B cell (primary cell): Measurements from ENCODE around the gene ZRSR2. TPM values are rescaled to one million over a fixed set of nuclear protein-coding genes. Genes with fewer than 3 reads are reported as not detected.

ENCODE experiments used
- ATAC-seq: fragments of 200-7000 bp; cut with Tn5 transposase; one replicate; pipeline ENCODE4 v1.10.0; 2021; ENCODE audit warnings: low read depth, mild to moderate bottlenecking, moderate number of reproducible peaks, moderate library complexity
- CTCF ChIA-PET: fragments of 350-600 bp; sonication (Branson Sonifier 250); formaldehyde crosslinking; loops from one replicate; lab custom pipeline; 2021; ENCODE audit warnings: antibody characterized with exemption, inconsistent platforms; lab: Charles Lee
- POLR2A ChIA-PET: fragments of 350-600 bp; sonication (Branson Sonifier 250); formaldehyde crosslinking; loops from one replicate; lab custom pipeline; 2021; ENCODE audit warnings: antibody characterized with exemption; lab: Charles Lee
- DNase-seq: peaks from one replicate; pipeline ENCODE4 v3.0.0; 2013
- H2AFZ ChIP-seq: 2 replicates; pipeline ENCODE4 v1.6.1; 2012; ENCODE audit warnings: mild to moderate bottlenecking, low read depth, low read length; ENCODE audit not compliant: insufficient read depth, poor library complexity, severe bottlenecking
- H3K27ac ChIP-seq, 2 donors: 1 replicate in 1 of 2; 2 replicates in 1 of 2; pipeline ENCODE4 v1.5.1; 2012 to 2013; ENCODE audit warnings: low read length in 2 of 2, mild to moderate bottlenecking in 2 of 2, moderate library complexity in 1 of 2
- H3K27me3 ChIP-seq, 4 experiments: fragments of 200-600 bp in 1 of 4; sonication (generic) in 1 of 4; replicated peaks in 1 of 4; 1 replicate in 2 of 4; 2 replicates in 2 of 4; pipeline versions ENCODE4 v1.6.1 to v1.7.0; 2013 to 2016; ENCODE audit warnings: low read length in 3 of 4, mild to moderate bottlenecking in 2 of 4, mixed read lengths in 1 of 4, moderate library complexity in 1 of 4; ENCODE audit not compliant: insufficient read depth in 4 of 4, control insufficient read depth in 3 of 4; ENCODE audit errors: control extremely low read depth in 1 of 4
- H3K36me3 ChIP-seq, 2 experiments: replicated peaks in 1 of 2; 1 replicate in 1 of 2; 2 replicates in 1 of 2; pipeline versions ENCODE4 v1.6.1 to v1.7.1; 2013; ENCODE audit warnings: low read length in 1 of 2; ENCODE audit not compliant: insufficient read depth in 2 of 2, control insufficient read depth in 1 of 2; ENCODE audit errors: control extremely low read depth in 1 of 2, extremely low read depth in 1 of 2
- H3K4me1 ChIP-seq, 2 donors: fragments of 200-600 bp in 1 of 2; sonication (generic) in 1 of 2; 1 replicate in 1 of 2; 2 replicates in 1 of 2; pipeline versions ENCODE4 v1.5.1 to v1.6.1; 2013 to 2017; ENCODE audit warnings: low read length in 2 of 2; ENCODE audit not compliant: control insufficient read depth in 2 of 2, insufficient read depth in 2 of 2
- H3K4me2 ChIP-seq: replicated peaks from 2 replicates; pipeline ENCODE3; 2012; ENCODE audit warnings: mild to moderate bottlenecking, low read depth, low read length; ENCODE audit not compliant: poor library complexity, severe bottlenecking
- H3K4me3 ChIP-seq, 5 experiments: fragments of 200-600 bp in 1 of 5; sonication (generic) in 1 of 5; 1 replicate in 3 of 5; 2 replicates in 2 of 5; pipeline versions ENCODE4 v1.5.1 to v1.7.0; 2011 to 2016; ENCODE audit warnings: low read length in 4 of 5, mild to moderate bottlenecking in 4 of 5, low read depth in 2 of 5, control low read depth in 1 of 5, moderate library complexity in 1 of 5; ENCODE audit not compliant: insufficient read depth in 1 of 5; ENCODE audit errors: control extremely low read depth in 1 of 5, extremely low read depth in 1 of 5
- H3K79me2 ChIP-seq: fragments of 200-600 bp; sonication (generic); one replicate; pipeline ENCODE4 v1.6.0; 2016; ENCODE audit warnings: low read length; ENCODE audit not compliant: control insufficient read depth, insufficient read depth
- H3K9ac ChIP-seq: fragments of 200-600 bp; sonication (generic); 2 replicates; pipeline ENCODE4 v1.6.1; 2017; ENCODE audit warnings: mild to moderate bottlenecking, low read length, moderate library complexity
- H3K9me3 ChIP-seq, 3 donors: one replicate each; pipeline versions ENCODE4 v1.6.1 to v1.7.1; 2013; ENCODE audit warnings: low read length in 2 of 3; ENCODE audit not compliant: control insufficient read depth in 2 of 3, insufficient read depth in 1 of 3; ENCODE audit errors: control extremely low read depth in 1 of 3
- H4K20me1 ChIP-seq: 2 replicates; pipeline ENCODE4 v1.6.0; 2012; ENCODE audit warnings: mild to moderate bottlenecking, low read length; ENCODE audit not compliant: insufficient read depth, control insufficient read depth, poor library complexity, severe bottlenecking
- H3K27ac Mint-ChIP-seq: one replicate; pipeline ENCODE4 v1.8.0; 2021; ENCODE audit warnings: mixed read lengths
- H3K27me3 Mint-ChIP-seq: one replicate; pipeline ENCODE4 v1.8.0; 2021; ENCODE audit warnings: mixed read lengths
- H3K4me1 Mint-ChIP-seq: one replicate; pipeline ENCODE4 v1.8.0; 2021; ENCODE audit warnings: mixed read lengths
- H3K4me3 Mint-ChIP-seq: one replicate; pipeline ENCODE4 v1.8.0; 2021; ENCODE audit warnings: mixed read lengths
- H3K9me3 Mint-ChIP-seq: one replicate; pipeline ENCODE4 v1.8.0; 2022; ENCODE audit warnings: mixed read lengths; ENCODE audit not compliant: insufficient read depth
- EZH2 ChIP-seq: IDR thresholded peaks from 2 replicates; pipeline ENCODE4 v1.6.1; 2012; ENCODE audit warnings: borderline replicate concordance, low read depth, mild to moderate bottlenecking, moderate library complexity, low read length; ENCODE audit not compliant: insufficient read depth, poor library complexity, severe bottlenecking
- WGBS: methylation state at CpG from one replicate; pipeline ENCODE4 v1.1.5; 2013; ENCODE audit warnings: missing lambda C conversion rate; ENCODE audit not compliant: insufficient coverage; 5-methylcytosine and 5-hydroxymethylcytosine counted together
- intact Hi-C: fragments of 100-400 bp; cut with micrococcal nuclease; formaldehyde crosslinking; loops from one replicate; pipeline ENCODE4 v1.10.0; 2022
- polyA plus RNA-seq: library from polyadenylated mRNA; depleted of rRNA; stranded (reverse); fragments of >200 nt; gene quantifications from 2 replicates; pipeline ENCODE4 v1.2.3, GENCODE V29; 2012
- total RNA-seq, 2 donors: library from RNA; stranded (reverse); fragments of 120-200 nt in 1 of 2; gene quantifications; 1 replicate in 1 of 2; 2 replicates in 1 of 2; pipeline versions ENCODE4 v1.2.3 to v1.2.4, GENCODE V29; 2013 to 2022
- TF ChIP-seq, protein P1 (sequence below): fragments of 200-600 bp; IDR thresholded peaks from one replicate; pipeline ENCODE4 v1.8.0; 2022; ENCODE audit warnings: antibody characterized with exemption, mild to moderate bottlenecking

The ZRSR2 gene
- total and polyA plus RNA-seq, 2 donors (not counting 1 experiment from before 2014, with no cell fraction given) = 27.8 to 28.6 TPM

DNA sequence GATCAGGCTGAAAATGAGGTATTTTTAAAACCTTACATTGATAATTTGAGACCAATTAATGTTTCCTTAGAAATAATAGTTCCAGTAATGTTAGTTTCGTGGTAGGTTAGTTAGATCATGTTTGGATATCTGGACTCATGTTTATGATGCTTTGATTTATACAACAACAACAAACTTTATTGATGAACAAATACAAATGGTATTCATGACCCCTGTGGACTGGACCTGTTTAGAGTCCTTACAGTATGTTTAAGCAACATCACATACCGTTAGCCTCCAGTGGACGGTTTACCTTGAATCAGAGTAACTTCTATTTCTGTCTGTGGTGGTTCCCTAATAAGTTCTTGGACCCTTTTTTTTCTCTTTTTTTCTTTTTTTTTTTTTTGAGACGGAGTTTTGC is 18.0 kb downstream of the ZRSR2 start:
- CTCF ChIA-PET = no interaction called here
- Histone ChIP-seq H3K9me3 (no peaks in the 10 kb centered on the region), H3K27me3 (no peaks in the 10 kb centered on the region), H3K4me2 (no peak overlapping the region), H3K27ac (no peak overlapping the region), H3K9ac (no peak overlapping the region), H3K4me3 (no peak overlapping the region), H2AFZ (no peak overlapping the region), H3K36me3 (peaks cover 8 to 55% of the 10 kb centered on the region in 2 experiments), H3K79me2 (peaks cover 14% of the 10 kb centered on the region), H3K4me1 (peaks cover 3 to 7% of the 10 kb centered on the region in 2 donors), H4K20me1 (peaks cover 6% of the 10 kb centered on the region)
- no CpG with 5 or more reads among the region's 4 CpGs for WGBS
- intact Hi-C loops = no loop called here
- no peaks in the 10 kb centered on the region for H3K27me3 Mint-ChIP-seq
- no peak for DNase-seq
- no peak overlapping the region for H3K4me3 Mint-ChIP-seq
- H3K4me1 Mint-ChIP-seq = peaks cover 9% of the 10 kb centered on the region
- POLR2A ChIA-PET = no interaction called here
- no peak for TF ChIP-seq EZH2
- TF ChIP-seq, protein P1, sequence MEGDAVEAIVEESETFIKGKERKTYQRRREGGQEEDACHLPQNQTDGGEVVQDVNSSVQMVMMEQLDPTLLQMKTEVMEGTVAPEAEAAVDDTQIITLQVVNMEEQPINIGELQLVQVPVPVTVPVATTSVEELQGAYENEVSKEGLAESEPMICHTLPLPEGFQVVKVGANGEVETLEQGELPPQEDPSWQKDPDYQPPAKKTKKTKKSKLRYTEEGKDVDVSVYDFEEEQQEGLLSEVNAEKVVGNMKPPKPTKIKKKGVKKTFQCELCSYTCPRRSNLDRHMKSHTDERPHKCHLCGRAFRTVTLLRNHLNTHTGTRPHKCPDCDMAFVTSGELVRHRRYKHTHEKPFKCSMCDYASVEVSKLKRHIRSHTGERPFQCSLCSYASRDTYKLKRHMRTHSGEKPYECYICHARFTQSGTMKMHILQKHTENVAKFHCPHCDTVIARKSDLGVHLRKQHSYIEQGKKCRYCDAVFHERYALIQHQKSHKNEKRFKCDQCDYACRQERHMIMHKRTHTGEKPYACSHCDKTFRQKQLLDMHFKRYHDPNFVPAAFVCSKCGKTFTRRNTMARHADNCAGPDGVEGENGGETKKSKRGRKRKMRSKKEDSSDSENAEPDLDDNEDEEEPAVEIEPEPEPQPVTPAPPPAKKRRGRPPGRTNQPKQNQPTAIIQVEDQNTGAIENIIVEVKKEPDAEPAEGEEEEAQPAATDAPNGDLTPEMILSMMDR = no peak
- no peaks in the 10 kb centered on the region for H3K9me3 Mint-ChIP-seq
- no peak overlapping the region for H3K27ac Mint-ChIP-seq
- ATAC-seq = no peak

DNA sequence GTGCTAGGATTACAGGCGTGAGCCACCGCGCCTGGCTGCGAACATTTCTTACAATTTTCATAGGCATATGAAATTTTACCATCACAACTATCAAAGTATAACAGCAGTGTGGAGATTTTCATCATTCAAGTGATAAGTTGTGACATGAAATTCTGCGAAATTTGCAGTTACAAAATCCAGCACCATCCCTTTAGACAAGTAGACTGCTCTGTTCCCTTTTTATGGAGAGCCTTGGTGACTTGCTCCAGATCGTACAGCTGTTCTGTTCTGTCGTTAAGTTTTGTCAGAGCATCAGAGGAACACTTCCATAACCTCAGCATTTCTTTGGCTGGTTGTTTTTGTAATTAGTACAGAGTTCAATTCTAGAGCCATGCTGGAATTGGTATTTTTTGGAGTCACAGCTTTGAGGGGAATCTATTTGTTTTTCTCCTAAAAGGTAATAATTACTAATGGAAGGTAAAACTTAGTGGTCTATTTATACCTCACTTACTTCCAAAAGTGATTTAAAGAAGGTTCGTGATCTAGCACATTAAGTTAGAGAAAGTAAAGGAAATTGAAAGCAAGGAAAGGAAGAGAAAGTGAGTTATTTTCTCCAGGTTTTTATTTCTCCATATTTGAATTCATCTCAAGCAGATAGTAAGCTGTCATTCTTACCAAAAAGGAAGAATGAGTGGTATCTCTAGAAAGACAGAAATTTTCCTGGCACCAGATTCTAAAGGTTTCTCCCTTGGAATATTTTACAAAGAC is 22.1 kb downstream of the ZRSR2 start:
- Histone ChIP-seq H3K27ac (no peak overlapping the region), H3K9me3 (no peaks in the 10 kb centered on the region), H3K36me3 (peaks cover 6 to 68% of the 10 kb centered on the region in 2 experiments), H3K4me3 (no peak overlapping the region), H3K9ac (no peak overlapping the region), H3K27me3 (no peaks in the 10 kb centered on the region), H4K20me1 (peaks cover 6% of the 10 kb centered on the region), H3K4me2 (no peak overlapping the region), H3K4me1 (no peaks in the 10 kb centered on the region), H2AFZ (no peak overlapping the region), H3K79me2 (peaks cover 3% of the 10 kb centered on the region)
- no peaks in the 10 kb centered on the region for H3K9me3 Mint-ChIP-seq
- no peaks in the 10 kb centered on the region for H3K27me3 Mint-ChIP-seq
- H3K4me1 Mint-ChIP-seq = no peaks in the 10 kb centered on the region
- no CpG with 5 or more reads among the region's 8 CpGs for WGBS
- no peak overlapping the region for H3K27ac Mint-ChIP-seq
- intact Hi-C loops = no loop called here
- ATAC-seq = no peak
- no peak overlapping the region for H3K4me3 Mint-ChIP-seq
- POLR2A ChIA-PET = no interaction called here
- no peak for DNase-seq
- TF ChIP-seq, protein P1 = no peak
- no peak for TF ChIP-seq EZH2
- CTCF ChIA-PET = no interaction called here
